ENCODE measurements around the gene RASA3. TPM values are rescaled to one million over a fixed set of nuclear protein-coding genes. Genes with fewer than 3 reads are reported as not detected.

RASA3 gene
- total RNA-seq, 1 experiment from 2014 or later: 0.26 TPM

- peaks cover 5% of the 10 kb centered on the region for H3K9me3 Mint-ChIP-seq (ENCODE audit: low read depth, unreplicated experiment)
- TF ChIP-seq, protein P1, sequence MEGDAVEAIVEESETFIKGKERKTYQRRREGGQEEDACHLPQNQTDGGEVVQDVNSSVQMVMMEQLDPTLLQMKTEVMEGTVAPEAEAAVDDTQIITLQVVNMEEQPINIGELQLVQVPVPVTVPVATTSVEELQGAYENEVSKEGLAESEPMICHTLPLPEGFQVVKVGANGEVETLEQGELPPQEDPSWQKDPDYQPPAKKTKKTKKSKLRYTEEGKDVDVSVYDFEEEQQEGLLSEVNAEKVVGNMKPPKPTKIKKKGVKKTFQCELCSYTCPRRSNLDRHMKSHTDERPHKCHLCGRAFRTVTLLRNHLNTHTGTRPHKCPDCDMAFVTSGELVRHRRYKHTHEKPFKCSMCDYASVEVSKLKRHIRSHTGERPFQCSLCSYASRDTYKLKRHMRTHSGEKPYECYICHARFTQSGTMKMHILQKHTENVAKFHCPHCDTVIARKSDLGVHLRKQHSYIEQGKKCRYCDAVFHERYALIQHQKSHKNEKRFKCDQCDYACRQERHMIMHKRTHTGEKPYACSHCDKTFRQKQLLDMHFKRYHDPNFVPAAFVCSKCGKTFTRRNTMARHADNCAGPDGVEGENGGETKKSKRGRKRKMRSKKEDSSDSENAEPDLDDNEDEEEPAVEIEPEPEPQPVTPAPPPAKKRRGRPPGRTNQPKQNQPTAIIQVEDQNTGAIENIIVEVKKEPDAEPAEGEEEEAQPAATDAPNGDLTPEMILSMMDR (IDR thresholded peaks at IDR 0.05; ENCODE audit: unreplicated experiment): no peak
- intact Hi-C loops (cut with micrococcal nuclease; ENCODE audit: unreplicated experiment): no loop called here
- CTCF ChIA-PET: no interaction called here
- DNase-seq: no peak
- H3K4me1 Mint-ChIP-seq (ENCODE audit: low read depth, unreplicated experiment): no peaks in the 10 kb centered on the region
- H3K27me3 Mint-ChIP-seq (ENCODE audit: unreplicated experiment): no peaks in the 10 kb centered on the region
- no peak overlapping the region for H3K4me3 Mint-ChIP-seq (ENCODE audit: low read depth, unreplicated experiment)
- H3K36me3 Mint-ChIP-seq (ENCODE audit: insufficient read depth, unreplicated experiment): no peaks in the 10 kb centered on the region
- H3K27ac Mint-ChIP-seq (ENCODE audit: unreplicated experiment): no peak overlapping the region
- BruUV-seq (replicated peaks): no TSS peak
These were observed 60.0 kb downstream of the RASA3 start for GRCh38 chr13:114072421-114072820.

- no TSS peak for BruUV-seq (replicated peaks)
- DNase-seq: no peak
- H3K4me3 Mint-ChIP-seq (ENCODE audit: low read depth, unreplicated experiment): no peak overlapping the region
- intact Hi-C loops (cut with micrococcal nuclease; ENCODE audit: unreplicated experiment): no loop called here
- peaks cover 5% of the 10 kb centered on the region for H3K9me3 Mint-ChIP-seq (ENCODE audit: low read depth, unreplicated experiment)
- H3K27ac Mint-ChIP-seq (ENCODE audit: unreplicated experiment): no peak overlapping the region
- no peaks in the 10 kb centered on the region for H3K27me3 Mint-ChIP-seq (ENCODE audit: unreplicated experiment)
- no peaks in the 10 kb centered on the region for H3K4me1 Mint-ChIP-seq (ENCODE audit: low read depth, unreplicated experiment)
- CTCF ChIA-PET: no interaction called here
- TF ChIP-seq, protein P1 (IDR thresholded peaks at IDR 0.05; ENCODE audit: unreplicated experiment): no peak
- no peaks in the 10 kb centered on the region for H3K36me3 Mint-ChIP-seq (ENCODE audit: insufficient read depth, unreplicated experiment)
These were observed 60.4 kb downstream of the RASA3 start for GRCh38 chr13:114071991-114072390.

DNA sequence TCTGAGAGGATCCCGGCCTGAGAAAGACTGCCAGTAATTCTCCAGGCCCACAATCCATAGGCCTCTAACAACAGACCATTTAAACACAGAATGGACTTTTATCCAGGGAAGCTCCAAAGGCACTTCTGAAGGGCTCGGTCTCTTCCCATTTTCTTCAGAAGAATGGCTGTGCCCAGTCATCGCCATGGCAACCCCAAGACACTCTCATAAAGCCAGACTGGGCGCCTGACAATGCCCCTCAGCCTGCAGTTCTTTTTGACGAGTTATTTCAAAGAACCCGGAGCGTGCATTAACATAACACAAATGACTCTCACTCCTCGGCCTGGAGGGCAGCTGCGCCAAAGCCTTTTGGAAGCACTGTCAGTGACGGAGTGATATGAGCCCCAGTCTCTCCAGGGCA, 61.0 kb downstream of the RASA3 start:
- Mint-ChIP-seq H3K27ac (ENCODE audit: unreplicated experiment) (no peak overlapping the region), H3K27me3 (ENCODE audit: unreplicated experiment) (no peaks in the 10 kb centered on the region), H3K4me3 (ENCODE audit: low read depth, unreplicated experiment) (no peak overlapping the region), H3K36me3 (ENCODE audit: insufficient read depth, unreplicated experiment) (no peaks in the 10 kb centered on the region), H3K4me1 (ENCODE audit: low read depth, unreplicated experiment) (no peaks in the 10 kb centered on the region), H3K9me3 (ENCODE audit: low read depth, unreplicated experiment) (peaks cover 5% of the 10 kb centered on the region)
- intact Hi-C loops (cut with micrococcal nuclease; ENCODE audit: unreplicated experiment): no loop called here
- CTCF ChIA-PET: no interaction called here
- BruUV-seq (replicated peaks): no TSS peak
- DNase-seq: no peak
- TF ChIP-seq, protein P1 (IDR thresholded peaks at IDR 0.05; ENCODE audit: unreplicated experiment): no peak

- Mint-ChIP-seq H3K36me3 (ENCODE audit: insufficient read depth, unreplicated experiment) (no peaks in the 10 kb centered on the region), H3K27ac (ENCODE audit: unreplicated experiment) (no peak overlapping the region), H3K9me3 (ENCODE audit: low read depth, unreplicated experiment) (peaks cover 5% of the 10 kb centered on the region), H3K27me3 (ENCODE audit: unreplicated experiment) (no peaks in the 10 kb centered on the region), H3K4me3 (ENCODE audit: low read depth, unreplicated experiment) (no peak overlapping the region), H3K4me1 (ENCODE audit: low read depth, unreplicated experiment) (no peaks in the 10 kb centered on the region)
- CTCF ChIA-PET: no interaction called here
- intact Hi-C loops (cut with micrococcal nuclease; ENCODE audit: unreplicated experiment): no loop called here
- TF ChIP-seq, protein P1 (IDR thresholded peaks at IDR 0.05; ENCODE audit: unreplicated experiment): no peak
- BruUV-seq (replicated peaks): no TSS peak
- DNase-seq: no peak
These were observed 62.2 kb downstream of the RASA3 start for GRCh38 chr13:114070098-114070799.
